Spinal cord (tissue), 10 donors: ENCODE measurements around the gene CENPS. TPM values are rescaled to one million over a fixed set of nuclear protein-coding genes. Genes with fewer than 3 reads are reported as not detected.

Source experiments
- DNase-seq, 6 donors: peaks; one replicate each; pipeline versions ENCODE4 v3.0.0 to v3.0.0-alpha.2; 2013 to 2015; ENCODE audit warnings: low spot score in 6 of 6, low read depth in 4 of 6
- H3K27ac ChIP-seq: one replicate; pipeline ENCODE4 v1.5.1; 2013; ENCODE audit warnings: low read depth, low read length, control low read depth
- H3K27me3 ChIP-seq: one replicate; pipeline ENCODE4 v1.6.1; 2013; ENCODE audit warnings: low read length; ENCODE audit not compliant: control insufficient read depth, insufficient read depth
- H3K36me3 ChIP-seq: one replicate; pipeline ENCODE4 v1.6.1; 2013; ENCODE audit warnings: low read length; ENCODE audit not compliant: control insufficient read depth, insufficient read depth
- H3K4me1 ChIP-seq: one replicate; pipeline ENCODE4 v1.6.1; 2013; ENCODE audit warnings: low read length; ENCODE audit not compliant: control insufficient read depth, insufficient read depth
- H3K4me3 ChIP-seq: one replicate; pipeline ENCODE4 v1.5.1; 2013; ENCODE audit warnings: low read depth, low read length, control low read depth
- H3K9me3 ChIP-seq: one replicate; pipeline ENCODE4 v1.6.1; 2013; ENCODE audit warnings: low read length; ENCODE audit not compliant: control insufficient read depth, insufficient read depth
- WGBS: methylation state at CpG from one replicate; pipeline ENCODE4 v1.1.5; 2013; ENCODE audit warnings: missing lambda C conversion rate; ENCODE audit not compliant: insufficient coverage; 5-methylcytosine and 5-hydroxymethylcytosine counted together
- polyA plus RNA-seq, 2 donors: library from polyadenylated mRNA; unstranded; fragments of 120-200 nt; gene quantifications; one replicate each; pipeline ENCODE4 v1.2.1, GENCODE V29; 2013; ENCODE audit not compliant: insufficient read length in 2 of 2
- total RNA-seq, 2 donors: library from RNA; depleted of rRNA in 1 of 2; stranded (reverse); fragments of 120-200 nt in 1 of 2; fragments of >200 nt in 1 of 2; gene quantifications; one replicate each; pipeline versions ENCODE4 v1.2.3 to v1.2.4, GENCODE V29; 2013 to 2014
- donor health status: healthy.

The CENPS gene
- total and polyA plus RNA-seq, 4 donors = 7.6 to 20.6 (median 16.1) TPM

DNA sequence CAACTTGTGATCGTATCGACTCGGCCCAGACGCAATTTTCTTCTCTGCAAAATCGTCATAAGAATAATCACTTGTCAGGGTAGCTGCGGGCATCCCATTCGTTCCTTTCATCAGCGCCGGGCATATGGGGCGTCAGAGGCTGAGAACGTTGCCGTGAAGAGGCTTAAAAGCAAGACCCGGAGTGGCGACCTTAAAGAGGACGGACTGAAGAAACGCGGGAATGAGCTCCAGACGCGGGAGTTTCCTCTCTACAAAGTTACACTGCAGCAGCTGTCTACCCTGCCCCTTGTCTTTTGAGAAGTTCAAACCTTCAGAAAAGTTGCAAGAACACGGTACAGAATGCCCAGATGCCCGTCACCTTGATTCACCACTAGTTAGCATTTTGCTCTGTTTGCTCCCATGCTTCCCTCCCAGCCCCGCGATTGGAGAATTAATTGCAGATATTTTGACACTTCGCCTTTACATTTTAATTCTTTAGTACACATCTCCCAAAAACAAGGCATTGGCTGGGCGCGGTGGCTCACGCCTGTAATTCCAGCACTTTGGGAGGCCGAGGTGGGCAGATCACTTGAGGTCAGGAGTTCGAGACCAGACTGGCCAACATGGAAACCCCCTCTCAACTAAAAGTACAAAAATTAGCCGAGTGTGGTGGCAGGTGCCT lies 967 bp downstream of the CENPS start:
- no peak for DNase-seq
- H3K4me1 ChIP-seq = peaks cover 24% of the 10 kb centered on the region
- peak overlapping the region; percentile 87 for H3K4me3 ChIP-seq
- H3K36me3 ChIP-seq = no peaks in the 10 kb centered on the region
- peak overlapping the region; percentile 73 for H3K27ac ChIP-seq
- no peaks in the 10 kb centered on the region for H3K9me3 ChIP-seq
- H3K27me3 ChIP-seq = no peaks in the 10 kb centered on the region
- 12% methylated on average over 25 of the region's 30 CpGs for WGBS

GRCh38 chr1:10432910-10433700 lies 2.9 kb downstream of the CENPS start:
- no peaks in the 10 kb centered on the region for H3K9me3 ChIP-seq
- no peak overlapping the region for H3K4me3 ChIP-seq
- no peak overlapping the region for H3K27ac ChIP-seq
- DNase-seq = no peak
- H3K36me3 ChIP-seq = no peaks in the 10 kb centered on the region
- H3K27me3 ChIP-seq = no peaks in the 10 kb centered on the region
- WGBS = 76% methylated on average over 11 of the region's 14 CpGs
- H3K4me1 ChIP-seq = peaks cover 24% of the 10 kb centered on the region

DNA sequence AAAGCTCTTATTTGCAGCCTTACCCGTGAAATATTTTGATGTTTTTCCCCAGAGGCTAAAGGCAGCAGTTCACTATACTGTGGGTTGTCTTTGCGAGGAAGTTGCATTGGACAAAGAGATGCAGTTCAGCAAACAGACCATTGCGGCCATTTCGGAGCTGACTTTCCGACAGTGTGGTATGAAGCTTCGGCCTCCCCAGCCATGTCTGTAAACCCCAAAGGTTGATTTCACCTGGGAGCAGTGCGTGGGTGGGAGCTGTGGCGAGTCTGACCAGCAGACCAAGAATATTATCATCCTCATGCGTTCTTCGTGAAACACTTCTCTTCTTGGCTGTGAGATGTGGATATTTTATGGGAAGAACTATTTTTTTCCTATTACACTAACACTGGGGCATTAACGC lies 3.6 kb downstream of the CENPS start:
- WGBS = 85% methylated on average over 6 of the region's 11 CpGs
- Histone ChIP-seq H3K4me3 (no peak overlapping the region), H3K27me3 (no peaks in the 10 kb centered on the region), H3K4me1 (peaks cover 24% of the 10 kb centered on the region), H3K36me3 (no peaks in the 10 kb centered on the region), H3K9me3 (no peaks in the 10 kb centered on the region), H3K27ac (no peak overlapping the region)
- DNase-seq = no peak

GRCh38 chr1:10434590-10434989 lies 4.4 kb downstream of the CENPS start:
- Histone ChIP-seq H3K4me3 (no peak overlapping the region), H3K36me3 (no peaks in the 10 kb centered on the region), H3K9me3 (no peaks in the 10 kb centered on the region), H3K4me1 (peaks cover 23% of the 10 kb centered on the region), H3K27me3 (no peaks in the 10 kb centered on the region), H3K27ac (no peak overlapping the region)
- no peak for DNase-seq
- WGBS = 92% methylated on average over 3 of the region's 5 CpGs

DNA sequence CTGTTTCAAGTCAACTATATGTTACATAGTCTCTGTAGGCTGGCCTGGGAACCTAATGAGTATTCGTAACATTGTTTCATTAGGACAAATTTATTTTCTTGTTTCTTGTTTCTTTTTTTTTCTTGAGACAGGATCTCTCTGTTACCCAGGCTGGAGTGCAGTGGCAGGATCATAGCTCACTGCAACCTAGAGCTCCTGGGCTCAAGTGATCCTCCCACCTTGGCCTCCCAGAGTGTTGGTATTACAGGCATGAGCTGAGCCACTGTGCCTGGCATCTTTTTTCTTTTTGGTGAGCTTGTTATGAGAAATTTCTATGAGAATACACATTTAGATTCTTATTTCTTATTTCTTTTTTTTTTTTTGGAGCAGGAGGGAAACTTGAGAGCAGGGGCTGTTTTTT lies 6.8 kb downstream of the CENPS start:
- no peak overlapping the region for H3K4me3 ChIP-seq
- peaks cover 3% of the 10 kb centered on the region for H3K36me3 ChIP-seq
- WGBS = no CpG with 5 or more reads among the region's 1 CpG
- no peaks in the 10 kb centered on the region for H3K9me3 ChIP-seq
- no peaks in the 10 kb centered on the region for H3K27me3 ChIP-seq
- peaks cover 4% of the 10 kb centered on the region for H3K4me1 ChIP-seq
- no peak for DNase-seq
- no peak overlapping the region for H3K27ac ChIP-seq

DNA sequence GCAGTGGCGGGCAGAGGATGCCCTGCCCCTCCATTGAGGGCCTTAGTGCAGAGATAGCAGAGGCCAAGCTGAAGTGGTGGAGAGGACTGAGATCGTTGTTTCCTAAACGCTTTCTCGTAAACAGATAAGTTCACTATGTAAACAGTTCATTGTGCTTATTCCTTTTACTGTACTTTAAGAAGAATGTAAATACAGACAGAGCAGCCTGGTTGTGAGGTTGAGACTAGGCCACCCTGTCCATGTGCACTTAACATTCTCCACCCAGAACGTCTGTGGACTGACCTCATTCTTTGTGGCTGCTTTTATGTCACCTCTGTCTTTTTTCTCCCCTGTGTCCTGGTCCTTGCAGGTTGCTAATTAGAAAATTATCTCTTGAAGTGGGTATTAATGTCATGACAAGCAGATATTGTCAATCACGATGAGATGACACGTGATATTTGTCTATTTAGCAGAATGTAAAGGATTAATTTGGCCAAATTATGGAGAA lies 8.5 kb downstream of the CENPS start:
- Histone ChIP-seq H3K36me3 (peaks cover 11% of the 10 kb centered on the region), H3K9me3 (no peaks in the 10 kb centered on the region), H3K4me3 (no peak overlapping the region), H3K27ac (no peak overlapping the region), H3K27me3 (no peaks in the 10 kb centered on the region), H3K4me1 (no peaks in the 10 kb centered on the region)
- 100% methylated on average over 2 of the region's 7 CpGs for WGBS
- DNase-seq = no peak

- H3K27me3 ChIP-seq = no peaks in the 10 kb centered on the region
- peak in 1 of 6 donors; percentile 36 for DNase-seq
- peaks cover 11% of the 10 kb centered on the region for H3K36me3 ChIP-seq
- H3K9me3 ChIP-seq = no peaks in the 10 kb centered on the region
- H3K4me3 ChIP-seq = no peak overlapping the region
- H3K4me1 ChIP-seq = no peaks in the 10 kb centered on the region
- 88% methylated on average over 1 of the region's 2 CpGs for WGBS
- H3K27ac ChIP-seq = no peak overlapping the region
Measured at GRCh38 chr1:10440305-10440704, 10.1 kb downstream of the CENPS start.

DNA sequence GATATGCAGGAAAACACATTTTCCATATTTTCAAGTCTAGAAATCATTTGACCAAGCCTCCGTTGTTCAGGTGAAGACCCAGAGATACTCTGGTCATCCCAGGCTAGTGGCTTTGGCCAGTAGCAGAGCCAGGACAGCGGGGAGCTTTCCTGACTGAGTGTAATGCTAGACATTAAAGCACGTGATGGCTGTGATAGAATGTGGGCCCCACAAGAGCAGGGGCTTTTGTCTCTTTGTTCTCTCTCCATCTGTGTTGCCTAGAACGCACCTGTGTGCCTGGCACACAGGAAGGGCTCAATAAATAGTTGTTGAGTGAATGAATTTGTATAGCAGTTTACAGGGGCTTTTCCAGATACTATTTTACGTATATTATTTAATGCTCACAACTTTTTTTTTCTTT lies 10.6 kb downstream of the CENPS start:
- no peaks in the 10 kb centered on the region for H3K27me3 ChIP-seq
- no peak overlapping the region for H3K27ac ChIP-seq
- H3K9me3 ChIP-seq = no peaks in the 10 kb centered on the region
- peaks cover 11% of the 10 kb centered on the region for H3K36me3 ChIP-seq
- no peak for DNase-seq
- H3K4me1 ChIP-seq = no peaks in the 10 kb centered on the region
- 85% methylated on average over 3 of the region's 5 CpGs for WGBS
- H3K4me3 ChIP-seq = no peak overlapping the region

GRCh38 chr1:10444248-10444647 lies 14.0 kb downstream of the CENPS start:
- H3K9me3 ChIP-seq = no peaks in the 10 kb centered on the region
- WGBS = 95% methylated on average over 2 of the region's 6 CpGs
- no peak overlapping the region for H3K4me3 ChIP-seq
- no peak for DNase-seq
- H3K4me1 ChIP-seq = no peaks in the 10 kb centered on the region
- H3K27ac ChIP-seq = no peak overlapping the region
- H3K27me3 ChIP-seq = no peaks in the 10 kb centered on the region
- peaks cover 18% of the 10 kb centered on the region for H3K36me3 ChIP-seq
